GF-D8 (cell line): ENCODE results near the gene MMP2.
A peak's percentile ranks its signal among the peaks of the same experiment; 100 is the strongest.

Source experiments
- DNase-seq: peaks from one replicate; lab custom pipeline; 2025; lab: John Stamatoyannopoulos, UW

MMP2 gene

GRCh38 chr16:55513616-55514015 is 34.6 kb downstream of the MMP2 start:
- no peak for DNase-seq

- no peak for DNase-seq
These were observed 36.1 kb downstream of the MMP2 start for GRCh38 chr16:55515111-55515510.

- no peak for DNase-seq
These were observed 42.8 kb downstream of the MMP2 start for GRCh38 chr16:55521792-55522191.

GRCh38 chr16:55526441-55526840 is 47.4 kb downstream of the MMP2 start:
- DNase-seq: no peak

GRCh38 chr16:55527885-55528284 is 48.9 kb downstream of the MMP2 start:
- no peak for DNase-seq

- no peak for DNase-seq
These were observed 50.0 kb downstream of the MMP2 start for GRCh38 chr16:55529018-55529417.

GRCh38 chr16:55530316-55530856 is 51.4 kb downstream of the MMP2 start:
- no peak for DNase-seq

- no peak for DNase-seq
These were observed 53.2 kb downstream of the MMP2 start for GRCh38 chr16:55532227-55532626.

GRCh38 chr16:55534756-55535155 is 55.8 kb downstream of the MMP2 start:
- DNase-seq: no peak

- peak; percentile 85 for DNase-seq
These were observed 60.1 kb downstream of the MMP2 start for GRCh38 chr16:55539049-55539448.

GRCh38 chr16:55539488-55539887 is 60.5 kb downstream of the MMP2 start:
- DNase-seq: no peak

- DNase-seq: no peak
These were observed 61.2 kb downstream of the MMP2 start for GRCh38 chr16:55540221-55540620.

- DNase-seq: no peak
These were observed 63.6 kb downstream of the MMP2 start for GRCh38 chr16:55542459-55543082.

- no peak for DNase-seq
These were observed 64.5 kb downstream of the MMP2 start for GRCh38 chr16:55543472-55543871.

GRCh38 chr16:55552621-55553020 is 73.6 kb downstream of the MMP2 start:
- no peak for DNase-seq

GRCh38 chr16:55555436-55555835 is 76.4 kb downstream of the MMP2 start:
- DNase-seq: no peak
